HUES6 (cell line): ENCODE data around the gene ASB16.
A peak's percentile ranks its signal among the peaks of the same experiment; 100 is the strongest.

ENCODE experiments used
- H3K27ac ChIP-seq: 2 replicates; pipeline ENCODE4 v1.7.0; 2013; ENCODE audit warnings: low read depth, mild to moderate bottlenecking, low read length, inconsistent platforms
- H3K27me3 ChIP-seq: 2 replicates; pipeline ENCODE4 v1.6.1; 2013; ENCODE audit warnings: low read length; ENCODE audit not compliant: control insufficient read depth, insufficient read depth
- H3K36me3 ChIP-seq: 2 replicates; pipeline ENCODE4 v1.6.1; 2013; ENCODE audit warnings: low read length; ENCODE audit not compliant: control insufficient read depth, insufficient read depth
- H3K4me1 ChIP-seq: 2 replicates; pipeline ENCODE4 v1.6.1; 2013; ENCODE audit warnings: low read length; ENCODE audit not compliant: control insufficient read depth, insufficient read depth
- H3K4me3 ChIP-seq: 2 replicates; pipeline ENCODE4 v1.5.1; 2013; ENCODE audit warnings: low read depth, low read length
- H3K9ac ChIP-seq: one replicate; pipeline ENCODE4 v1.6.1; 2013; ENCODE audit warnings: mild to moderate bottlenecking, low read length
- H3K9me3 ChIP-seq: 2 replicates; pipeline ENCODE4 v1.6.1; 2013; ENCODE audit warnings: low read depth, low read length; ENCODE audit not compliant: control insufficient read depth, insufficient read depth

The ASB16 gene

GRCh38 chr17:44191369-44191768, 20.9 kb downstream of the ASB16 start:
- Histone ChIP-seq H3K27me3 (no peaks in the 10 kb centered on the region), H3K9ac (no peak overlapping the region), H3K27ac (no peak overlapping the region), H3K4me1 (peaks cover 19% of the 10 kb centered on the region), H3K4me3 (no peak overlapping the region), H3K36me3 (peaks cover 57% of the 10 kb centered on the region), H3K9me3 (no peaks in the 10 kb centered on the region)

- H3K9me3 ChIP-seq, result no peaks in the 10 kb centered on the region
- H3K4me3 ChIP-seq, result no peak overlapping the region
- peaks cover 19% of the 10 kb centered on the region for H3K4me1 ChIP-seq
- peak overlapping the region; percentile 23 for H3K9ac ChIP-seq
- H3K27ac ChIP-seq, result no peak overlapping the region; the same call in 1 of the 2 replicates
- H3K36me3 ChIP-seq, result peaks cover 62% of the 10 kb centered on the region
- no peaks in the 10 kb centered on the region for H3K27me3 ChIP-seq
Measured at GRCh38 chr17:44191941-44192496, 21.5 kb downstream of the ASB16 start.

- H3K36me3 ChIP-seq, result peaks cover 69% of the 10 kb centered on the region
- H3K27ac ChIP-seq, result no peak overlapping the region; the same call in 1 of the 2 replicates
Measured at GRCh38 chr17:44192750-44193149, 22.2 kb downstream of the ASB16 start.

GRCh38 chr17:44193326-44194084, 23.0 kb downstream of the ASB16 start:
- Histone ChIP-seq H3K9ac (peak overlapping the region; percentile 27), H3K27ac (no peak overlapping the region), H3K36me3 (peaks cover 71% of the 10 kb centered on the region), H3K4me3 (no peak overlapping the region), H3K27me3 (no peaks in the 10 kb centered on the region), H3K9me3 (no peaks in the 10 kb centered on the region), H3K4me1 (peaks cover 28% of the 10 kb centered on the region)

More at GRCh38 chr17:44192750-44193149, 22.2 kb downstream of the ASB16 start:
- Histone ChIP-seq H3K4me3 (no peak overlapping the region), H3K27me3 (no peaks in the 10 kb centered on the region), H3K9ac (no peak overlapping the region), H3K9me3 (no peaks in the 10 kb centered on the region), H3K4me1 (peaks cover 21% of the 10 kb centered on the region)

GRCh38 chr17:44197107-44197506, 26.6 kb downstream of the ASB16 start:
- H3K36me3 ChIP-seq, result peaks cover 51% of the 10 kb centered on the region

GRCh38 chr17:44197980-44198720, 27.6 kb downstream of the ASB16 start:
- Histone ChIP-seq H3K4me3 (peak overlapping the region; percentile 89), H3K36me3 (peaks cover 44% of the 10 kb centered on the region), H3K9me3 (no peaks in the 10 kb centered on the region), H3K27me3 (no peaks in the 10 kb centered on the region), H3K4me1 (peaks cover 17% of the 10 kb centered on the region), H3K27ac (peak overlapping the region; percentile 84), H3K9ac (peak overlapping the region; percentile 89)

More at GRCh38 chr17:44197107-44197506, 26.6 kb downstream of the ASB16 start:
- Histone ChIP-seq H3K4me3 (no peak overlapping the region), H3K27me3 (no peaks in the 10 kb centered on the region), H3K4me1 (peaks cover 26% of the 10 kb centered on the region), H3K27ac (no peak overlapping the region), H3K9ac (no peak overlapping the region), H3K9me3 (no peaks in the 10 kb centered on the region)

GRCh38 chr17:44198721-44199552, 28.4 kb downstream of the ASB16 start:
- H3K36me3 ChIP-seq, result peaks cover 37% of the 10 kb centered on the region
- peak overlapping the region; percentile 89 for H3K4me3 ChIP-seq
- no peaks in the 10 kb centered on the region for H3K9me3 ChIP-seq
- peak overlapping the region; percentile 89 for H3K9ac ChIP-seq
- H3K27me3 ChIP-seq, result no peaks in the 10 kb centered on the region
- H3K27ac ChIP-seq, result peak overlapping the region; percentile 84
- peaks cover 17% of the 10 kb centered on the region for H3K4me1 ChIP-seq

- no peaks in the 10 kb centered on the region for H3K9me3 ChIP-seq
- H3K36me3 ChIP-seq, result peaks cover 28% of the 10 kb centered on the region
- peaks cover 21% of the 10 kb centered on the region for H3K4me1 ChIP-seq
- peak within 1 kb of the TSS; percentile 84 for H3K27ac ChIP-seq
- no peaks in the 10 kb centered on the region for H3K27me3 ChIP-seq
- H3K4me3 ChIP-seq, result peak within 1 kb of the TSS; percentile 89
- H3K9ac ChIP-seq, result peak within 1 kb of the TSS; percentile 89
Measured at GRCh38 chr17:44199553-44200477, 29.3 kb downstream of the ASB16 start, which contains the start of gene ATXN7L3. Gene ATXN7L3, minus strand, starts transcription at chr17:44199884. Its CDS starts 1,814 bp downstream, at chr17:44198070.

GRCh38 chr17:44200478-44201155, 30.1 kb downstream of the ASB16 start:
- peaks cover 20% of the 10 kb centered on the region for H3K36me3 ChIP-seq
- no peaks in the 10 kb centered on the region for H3K27me3 ChIP-seq
- peaks cover 21% of the 10 kb centered on the region for H3K4me1 ChIP-seq
- H3K9ac ChIP-seq, result peak overlapping the region; percentile 88
- H3K4me3 ChIP-seq, result peak overlapping the region; percentile 70
- peak overlapping the region; percentile 47; the same call in 1 of the 2 replicates for H3K27ac ChIP-seq
- no peaks in the 10 kb centered on the region for H3K9me3 ChIP-seq
